H1 (cell line): Measurements from ENCODE around the gene ZMIZ1. TPM values are rescaled to one million over a fixed set of nuclear protein-coding genes. Genes with fewer than 3 reads are reported as not detected.

Experiments used
- CTCF ChIA-PET: fragments of 300-600 bp; sonication (Branson Sonifier 250); formaldehyde crosslinking; loops from one replicate; lab custom pipeline; 2021; ENCODE audit not compliant: partially characterized antibody; lab: Charles Lee
- POLR2A ChIA-PET: fragments of 300-600 bp; sonication (Branson Sonifier 250); formaldehyde crosslinking; loops from one replicate; lab custom pipeline; 2021; ENCODE audit warnings: inconsistent platforms; ENCODE audit not compliant: partially characterized antibody; lab: Charles Lee
- DNase-seq, 2 experiments: peaks; one replicate each; pipeline versions ENCODE4 v3.0.0 to v3.0.0-alpha.2; 2010 to 2022; ENCODE audit warnings: low spot score in 2 of 2, low read depth in 1 of 2, mixed read lengths in 1 of 2
- FAIRE-seq: peaks from 2 replicates; lab custom pipeline; 2011; peaks lifted over from hg19 to GRCh38; lab: Jason Lieb, UNC
- H2AFZ ChIP-seq: 2 replicates; pipeline ENCODE4 v1.8.1; 2012; ENCODE audit warnings: low read length, inconsistent platforms
- H2AK5ac ChIP-seq: 2 replicates; pipeline ENCODE4 v1.6.1; 2013; ENCODE audit warnings: low read depth, low read length
- H2BK120ac ChIP-seq: replicated peaks from 2 replicates; pipeline ENCODE3; 2013; ENCODE audit warnings: low read depth, low read length, inconsistent platforms
- H2BK12ac ChIP-seq: 2 replicates; pipeline ENCODE4 v1.6.1; 2013; ENCODE audit warnings: low read depth, low read length
- H2BK15ac ChIP-seq: 2 replicates; pipeline ENCODE4 v1.6.1; 2013; ENCODE audit warnings: low read length
- H2BK20ac ChIP-seq: 2 replicates; pipeline ENCODE4 v1.6.1; 2013; ENCODE audit warnings: low read length
- H2BK5ac ChIP-seq: 2 replicates; pipeline ENCODE4 v1.6.1; 2013; ENCODE audit warnings: low read depth, low read length
- H3K14ac ChIP-seq: 2 replicates; pipeline ENCODE4 v1.6.1; 2013; ENCODE audit warnings: inconsistent platforms; ENCODE audit not compliant: insufficient read length
- H3K18ac ChIP-seq: 2 replicates; pipeline ENCODE4 v1.6.1; 2013; ENCODE audit warnings: low read length; ENCODE audit errors: extremely low read depth
- H3K23ac ChIP-seq: 2 replicates; pipeline ENCODE4 v1.6.1; 2013; ENCODE audit warnings: inconsistent platforms; ENCODE audit not compliant: insufficient read length
- H3K23me2 ChIP-seq: 2 replicates; pipeline ENCODE4 v1.6.1; 2013; ENCODE audit warnings: low read depth, low read length
- H3K27ac ChIP-seq: 2 replicates; pipeline ENCODE4 v1.6.1; 2011; ENCODE audit warnings: low read depth, low read length, inconsistent platforms
- H3K27me3 ChIP-seq, 4 experiments: replicated peaks in 1 of 4; 1 replicate in 1 of 4; 2 replicates in 3 of 4; pipeline versions ENCODE4 v1.6.1 to v1.8.1; 2011 to 2013; ENCODE audit warnings: low read length in 3 of 4, mild to moderate bottlenecking in 3 of 4, inconsistent platforms in 2 of 4, mixed read lengths in 2 of 4, moderate library complexity in 1 of 4; ENCODE audit not compliant: control insufficient read depth in 3 of 4, insufficient read depth in 3 of 4; ENCODE audit errors: extremely low read depth in 1 of 4
- H3K36me3 ChIP-seq, 4 experiments: 2 replicates each; pipeline versions ENCODE4 v1.6.1 to v1.8.1; 2011 to 2013; ENCODE audit warnings: mild to moderate bottlenecking in 4 of 4, low read length in 3 of 4, moderate library complexity in 2 of 4, control low read depth in 1 of 4, inconsistent platforms in 1 of 4; ENCODE audit not compliant: insufficient read depth in 4 of 4, control insufficient read depth in 2 of 4
- H3K4ac ChIP-seq: replicated peaks from 2 replicates; pipeline ENCODE3; 2013; ENCODE audit warnings: low read length, low read depth, mixed read lengths, inconsistent platforms; ENCODE audit not compliant: insufficient read length
- H3K4me1 ChIP-seq, 4 experiments: replicated peaks in 1 of 4; 1 replicate in 1 of 4; 2 replicates in 3 of 4; pipeline versions ENCODE4 v1.6.1 to v1.8.1; 2011 to 2013; ENCODE audit warnings: low read length in 3 of 4, inconsistent platforms in 2 of 4, mixed read lengths in 1 of 4; ENCODE audit not compliant: insufficient read depth in 4 of 4, control insufficient read depth in 3 of 4
- H3K4me2 ChIP-seq, 2 experiments: 2 replicates each; pipeline versions ENCODE4 v1.6.1 to v1.8.1; 2011 to 2013; ENCODE audit warnings: low read depth in 2 of 2, low read length in 2 of 2, control low read depth in 1 of 2, inconsistent platforms in 1 of 2, mild to moderate bottlenecking in 1 of 2; ENCODE audit not compliant: insufficient read depth in 1 of 2
- H3K4me3 ChIP-seq, 4 experiments: fragments of 200-600, 300-600 bp in 1 of 4; sonication (generic), shearing (Covaris generic), sonication (Bioruptor Twin) in 1 of 4; 2 replicates each; pipeline versions ENCODE4 v1.5.1 to v1.8.1; 2011 to 2016; ENCODE audit warnings: low read length in 4 of 4, low read depth in 3 of 4, control low read depth in 2 of 4, inconsistent platforms in 2 of 4, mild to moderate bottlenecking in 2 of 4, mixed read lengths in 1 of 4, moderate library complexity in 1 of 4; ENCODE audit not compliant: insufficient read depth in 2 of 4; ENCODE audit errors: extremely low read depth in 1 of 4
- H3K56ac ChIP-seq: replicated peaks from 2 replicates; pipeline ENCODE3; 2013; ENCODE audit warnings: low read depth, mild to moderate bottlenecking, mixed read lengths, low read length, inconsistent platforms; ENCODE audit not compliant: insufficient read length
- H3K79me1 ChIP-seq: 2 replicates; pipeline ENCODE4 v1.6.1; 2013; ENCODE audit warnings: low read depth, low read length, control low read depth
- H3K79me2 ChIP-seq, 2 experiments: 2 replicates each; pipeline versions ENCODE4 v1.6.1 to v1.8.1; 2012 to 2013; ENCODE audit warnings: low read length in 2 of 2, mild to moderate bottlenecking in 2 of 2, inconsistent platforms in 1 of 2; ENCODE audit not compliant: insufficient read depth in 2 of 2, control insufficient read depth in 1 of 2
- H3K9ac ChIP-seq, 4 experiments: replicated peaks in 1 of 4; 1 replicate in 1 of 4; 2 replicates in 3 of 4; pipeline versions ENCODE4 v1.6.1 to v1.8.1; 2011 to 2013; ENCODE audit warnings: low read depth in 3 of 4, low read length in 3 of 4, control low read depth in 2 of 4, mild to moderate bottlenecking in 2 of 4, moderate library complexity in 2 of 4, inconsistent platforms in 1 of 4; ENCODE audit errors: extremely low read depth in 1 of 4
- H3K9me3 ChIP-seq, 2 experiments: 2 replicates each; pipeline versions ENCODE4 v1.6.1 to v1.8.1; 2012 to 2013; ENCODE audit warnings: mild to moderate bottlenecking in 2 of 2, moderate library complexity in 2 of 2, control low read depth in 1 of 2, inconsistent platforms in 1 of 2, low read depth in 1 of 2, low read length in 1 of 2, mixed read lengths in 1 of 2; ENCODE audit not compliant: insufficient read depth in 2 of 2
- H4K20me1 ChIP-seq, 2 experiments: replicated peaks in 1 of 2; 2 replicates each; pipeline versions ENCODE3 to v1.8.1; 2011 to 2013; ENCODE audit warnings: inconsistent platforms in 2 of 2, low read length in 2 of 2, mild to moderate bottlenecking in 1 of 2; ENCODE audit not compliant: insufficient read depth in 2 of 2, control insufficient read depth in 1 of 2
- H4K5ac ChIP-seq: 2 replicates; pipeline ENCODE4 v1.6.1; 2013; ENCODE audit warnings: low read length, low read depth, mixed read lengths, inconsistent platforms; ENCODE audit not compliant: insufficient read length
- H4K8ac ChIP-seq: 2 replicates; pipeline ENCODE4 v1.8.0; 2013; ENCODE audit warnings: mild to moderate bottlenecking, moderate library complexity, low read length, inconsistent platforms; ENCODE audit not compliant: insufficient read depth; ENCODE audit errors: extremely low read depth
- H4K91ac ChIP-seq: replicated peaks from 2 replicates; pipeline ENCODE3; 2013; ENCODE audit warnings: low read length, mixed read lengths, inconsistent platforms; ENCODE audit not compliant: insufficient read length
- CHD1 ChIP-seq: IDR thresholded peaks from 2 replicates; pipeline ENCODE4 v1.6.1; 2012; ENCODE audit warnings: low read depth, low read length, improper control_type of control experiment
- E2F6 ChIP-seq: IDR thresholded peaks from 2 replicates; pipeline ENCODE4 v1.6.1; 2012; ENCODE audit warnings: inconsistent platforms
- EGR1 ChIP-seq: IDR thresholded peaks from 2 replicates; pipeline ENCODE4 v1.6.1; 2011; ENCODE audit warnings: low read depth, low read length, borderline replicate concordance
- JUN ChIP-seq: IDR thresholded peaks from 2 replicates; pipeline ENCODE4 v1.6.1; 2011; ENCODE audit warnings: low read depth, mild to moderate bottlenecking, improper control_type of control experiment, low read length
- NRF1 ChIP-seq: IDR thresholded peaks from 2 replicates; pipeline ENCODE4 v1.6.1; 2011; ENCODE audit warnings: mild to moderate bottlenecking, low read depth, low read length, improper control_type of control experiment
- SUZ12 ChIP-seq: fragments of 200-600 bp; sonication (generic); IDR thresholded peaks from 2 replicates; pipeline ENCODE4 v1.6.1; 2012; ENCODE audit warnings: mild to moderate bottlenecking, inconsistent platforms, low read length, moderate library complexity, mixed read lengths
- WGBS, 2 experiments: shearing (Covaris generic) in 1 of 2; methylation state at CpG; one replicate each; pipeline versions ENCODE4 v1.1.6 to v1.1.7; 2013 to 2015; ENCODE audit warnings: low lambda C conversion rate in 2 of 2, mixed read lengths in 2 of 2, inconsistent platforms in 1 of 2, low coverage in 1 of 2, missing lambda C conversion rate in 1 of 2; ENCODE audit not compliant: insufficient replicate concordance in 2 of 2, insufficient coverage in 1 of 2, insufficient read length in 1 of 2; ENCODE audit errors: extremely low coverage in 1 of 2, missing lambda C conversion rate in 1 of 2; 5-methylcytosine and 5-hydroxymethylcytosine counted together
- polyA plus RNA-seq, 7 experiments: library from polyadenylated mRNA; depleted of rRNA in 3 of 7; stranded (reverse) in 5 of 7; unstranded in 2 of 7; fragments of >200 nt in 5 of 7; fragments of 200-250 nt in 2 of 7; gene quantifications; 1 replicate in 5 of 7; 2 replicates in 1 of 7; 4 replicates in 1 of 7; pipeline versions ENCODE4 v1.2.1 to v1.2.3, GENCODE V29; 2011 to 2013; ENCODE audit warnings: missing spikeins in 2 of 7, mixed read lengths in 2 of 7
- total RNA-seq: library from RNA; stranded (reverse); fragmentation: NEBNext Ultra II Directional; extraction: Animal tissue kit (Norgen Biotek cat#: 25700); gene quantifications from 2 replicates; pipeline ENCODE4 v1.2.1, GENCODE V29; 2021

ZMIZ1 gene
- total and polyA plus RNA-seq, 2 of the 8 experiments (the other 6 are each of a cell fraction or from before 2014, with no cell fraction given), result 8.1 to 28.0 TPM

DNA sequence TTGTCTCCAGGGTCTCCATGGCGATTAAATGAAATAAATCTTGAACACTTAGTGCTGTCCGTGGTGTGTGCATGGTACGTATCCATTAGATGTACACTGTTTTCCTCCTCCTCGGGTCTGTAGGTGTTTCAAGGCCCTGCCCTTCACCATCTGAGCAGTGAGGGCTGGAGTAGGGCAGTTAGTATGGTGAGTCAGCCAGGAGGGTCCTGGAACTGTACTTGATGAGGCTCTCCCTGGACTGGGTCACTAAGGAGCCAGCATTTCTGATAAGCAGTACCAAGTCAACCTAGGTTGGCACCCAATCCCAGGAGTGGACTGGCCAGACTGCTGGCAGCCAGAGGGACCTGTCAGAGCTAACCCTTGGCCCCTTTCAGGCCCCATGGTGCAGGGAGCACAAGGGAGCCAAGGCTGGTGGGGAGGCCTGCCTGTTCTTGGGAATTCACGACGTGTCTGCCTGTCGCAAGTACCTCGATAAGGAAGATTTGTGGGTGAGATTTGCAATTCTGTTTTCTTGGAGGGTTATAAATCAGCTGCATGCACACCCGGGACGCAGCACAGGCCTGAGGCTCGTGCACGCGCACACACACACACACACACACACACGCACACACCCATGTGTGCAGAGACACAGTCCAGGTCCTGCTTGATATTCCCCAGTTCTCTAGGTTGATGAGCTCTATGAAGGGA, 114.2 kb downstream of the ZMIZ1 start:
- H3K79me1 ChIP-seq, result no peaks in the 10 kb centered on the region; the same call in 1 of the 2 replicates
- no peak overlapping the region for H3K56ac ChIP-seq
- no peaks in the 10 kb centered on the region; a peak in 1 of 7 replicates for H3K27me3 ChIP-seq
- H2BK5ac ChIP-seq, result no peak overlapping the region
- no peak overlapping the region for H4K8ac ChIP-seq
- H3K9me3 ChIP-seq, result no peaks in the 10 kb centered on the region
- no peak overlapping the region for H2BK12ac ChIP-seq
- no peak overlapping the region for H2AFZ ChIP-seq
- H3K4ac ChIP-seq, result no peak overlapping the region
- H3K36me3 ChIP-seq, result peaks cover 0 to 2% (median 0%) of the 10 kb centered on the region in 4 experiments; a peak in 4 of 8 replicates
- DNase-seq, result no peak
- WGBS, 2 experiments, result 92% methylated on average over 14 of the region's 14 CpGs; no CpG with 5 or more reads in 1 of the 2 experiments
- H3K4me3 ChIP-seq, result no peak overlapping the region
- FAIRE-seq, result no peak
- H3K4me2 ChIP-seq, result no peak overlapping the region
- no peak overlapping the region for H2AK5ac ChIP-seq
- TF ChIP-seq SUZ12, result no peak
- TF ChIP-seq NRF1, result no peak
- TF ChIP-seq EGR1, result no peak
- no peak for TF ChIP-seq E2F6
- no peak for TF ChIP-seq JUN
- no peak for TF ChIP-seq CHD1
- POLR2A ChIA-PET, result interaction anchor here (1.1 kb wide), 1 partner anchor 26 kb away, joined by 4 read pairs; no protein-coding TSS in a partner anchor
- no peak overlapping the region for H4K5ac ChIP-seq
- CTCF ChIA-PET, result interaction anchor here (0.6 to 32.0 kb wide), 11 partner anchors 8 to 345 kb away, joined by 3 to 396 read pairs (median 4); no protein-coding TSS in a partner anchor
- H2BK120ac ChIP-seq, result no peak overlapping the region
- H3K14ac ChIP-seq, result no peak overlapping the region
- no peak overlapping the region for H3K18ac ChIP-seq
- no peak overlapping the region for H3K27ac ChIP-seq
- no peaks in the 10 kb centered on the region; the same call in 1 of the 2 replicates for H3K23me2 ChIP-seq
- H3K79me2 ChIP-seq, result no peaks in the 10 kb centered on the region; a peak in 1 of 4 replicates
- peaks cover 12 to 32% (median 25%) of the 10 kb centered on the region in 4 experiments for H3K4me1 ChIP-seq
- peaks cover 11 to 18% of the 10 kb centered on the region in 2 experiments for H4K20me1 ChIP-seq
- no peak overlapping the region for H2BK15ac ChIP-seq
- peak overlapping the region in 2 of 4 experiments; percentile 8 to 31; a peak in 3 of 7 replicates for H3K9ac ChIP-seq
- H2BK20ac ChIP-seq, result no peak overlapping the region
- H4K91ac ChIP-seq, result no peak overlapping the region
- H3K23ac ChIP-seq, result no peak overlapping the region
